Measurements from ENCODE around the gene MZT1. TPM values are rescaled to one million over a fixed set of nuclear protein-coding genes. Genes with fewer than 3 reads are reported as not detected.

Gene MZT1
- total RNA-seq, 3 donors from 2014 or later: 21.9 to 25.4 (median 24.8) TPM

Other genes with a start within 250 kb of the MZT1 start
- gene BORA, start 294 bp upstream of the MZT1 start, total RNA-seq: 10 to 100 TPM in 1 of 3 donors, 1 to 10 TPM in 2; 7.6 to 11.1 (median 8.1) TPM
- 10 to 100 TPM; 86.1 to 88.6 (median 87.9) TPM for gene DIS3, start 54.3 kb upstream of the MZT1 start, total RNA-seq
- gene PIBF1, start 54.5 kb upstream of the MZT1 start, total RNA-seq: 10 to 100 TPM; 21.6 to 22.0 (median 21.7) TPM

Measured in activated T-cell treated with anti-CD3 and anti-CD28 coated beads, Interleukin-2, amount 50 U/mL, for 4 hours (primary cell).